ENCODE data around the gene ZSCAN5C.

DNA sequence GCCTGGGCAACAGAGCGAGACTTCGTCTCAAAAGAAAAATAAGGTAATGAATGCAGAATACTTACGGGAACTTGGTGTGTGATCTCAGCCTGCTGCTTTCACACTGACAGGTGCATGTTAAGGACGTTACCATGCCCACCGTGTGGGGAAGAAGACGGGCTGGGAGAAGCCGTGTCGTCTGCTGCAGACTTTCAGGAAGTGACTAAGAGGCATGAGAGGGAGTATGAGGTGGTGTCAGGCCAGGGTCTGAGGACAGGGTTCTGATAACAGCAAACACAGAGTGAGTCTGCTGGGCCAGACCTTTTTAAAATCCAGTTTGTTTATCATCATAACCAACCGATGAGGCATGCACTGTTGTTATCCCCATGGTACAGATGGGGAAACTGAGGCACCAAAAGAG is 39.8 kb upstream of the ZSCAN5C start:
- TF ChIP-seq POLR2A (IDR thresholded peaks at IDR 0.05; ENCODE audit: low read length) (no peak), HDAC2 (IDR thresholded peaks at IDR 0.05) (no peak)
- TF ChIP-seq, protein P1, sequence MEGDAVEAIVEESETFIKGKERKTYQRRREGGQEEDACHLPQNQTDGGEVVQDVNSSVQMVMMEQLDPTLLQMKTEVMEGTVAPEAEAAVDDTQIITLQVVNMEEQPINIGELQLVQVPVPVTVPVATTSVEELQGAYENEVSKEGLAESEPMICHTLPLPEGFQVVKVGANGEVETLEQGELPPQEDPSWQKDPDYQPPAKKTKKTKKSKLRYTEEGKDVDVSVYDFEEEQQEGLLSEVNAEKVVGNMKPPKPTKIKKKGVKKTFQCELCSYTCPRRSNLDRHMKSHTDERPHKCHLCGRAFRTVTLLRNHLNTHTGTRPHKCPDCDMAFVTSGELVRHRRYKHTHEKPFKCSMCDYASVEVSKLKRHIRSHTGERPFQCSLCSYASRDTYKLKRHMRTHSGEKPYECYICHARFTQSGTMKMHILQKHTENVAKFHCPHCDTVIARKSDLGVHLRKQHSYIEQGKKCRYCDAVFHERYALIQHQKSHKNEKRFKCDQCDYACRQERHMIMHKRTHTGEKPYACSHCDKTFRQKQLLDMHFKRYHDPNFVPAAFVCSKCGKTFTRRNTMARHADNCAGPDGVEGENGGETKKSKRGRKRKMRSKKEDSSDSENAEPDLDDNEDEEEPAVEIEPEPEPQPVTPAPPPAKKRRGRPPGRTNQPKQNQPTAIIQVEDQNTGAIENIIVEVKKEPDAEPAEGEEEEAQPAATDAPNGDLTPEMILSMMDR (IDR thresholded peaks at IDR 0.05), result no peak
- TF ChIP-seq, protein P2, sequence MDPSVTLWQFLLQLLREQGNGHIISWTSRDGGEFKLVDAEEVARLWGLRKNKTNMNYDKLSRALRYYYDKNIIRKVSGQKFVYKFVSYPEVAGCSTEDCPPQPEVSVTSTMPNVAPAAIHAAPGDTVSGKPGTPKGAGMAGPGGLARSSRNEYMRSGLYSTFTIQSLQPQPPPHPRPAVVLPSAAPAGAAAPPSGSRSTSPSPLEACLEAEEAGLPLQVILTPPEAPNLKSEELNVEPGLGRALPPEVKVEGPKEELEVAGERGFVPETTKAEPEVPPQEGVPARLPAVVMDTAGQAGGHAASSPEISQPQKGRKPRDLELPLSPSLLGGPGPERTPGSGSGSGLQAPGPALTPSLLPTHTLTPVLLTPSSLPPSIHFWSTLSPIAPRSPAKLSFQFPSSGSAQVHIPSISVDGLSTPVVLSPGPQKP (IDR thresholded peaks at IDR 0.05; ENCODE audit: low read depth, low read length), result no peak
